MM.1S (cell line): Measurements from ENCODE around the gene NXPH2.

Experiments
- DNase-seq: peaks from one replicate; pipeline ENCODE4 v3.0.0-alpha.2; 2015
- H2AFZ ChIP-seq: fragments of 300-600 bp; sonication (generic); 2 replicates; pipeline ENCODE4 v1.6.0; 2016; ENCODE audit warnings: antibody characterized with exemption, low read length
- H3F3A ChIP-seq: fragments of 300-600 bp; sonication (generic); 2 replicates; pipeline ENCODE4 v1.6.1; 2016; ENCODE audit warnings: mild to moderate bottlenecking, antibody characterized with exemption, low read length, moderate library complexity, mixed read lengths; ENCODE audit not compliant: insufficient read depth
- H3K27ac ChIP-seq: fragments of 300-600 bp; sonication (generic); 2 replicates; pipeline ENCODE4 v1.5.1; 2016; ENCODE audit warnings: mild to moderate bottlenecking, low read length
- H3K27me3 ChIP-seq: fragments of 300-600 bp; sonication (generic); replicated peaks from 2 replicates; pipeline ENCODE4 v1.6.0; 2016; ENCODE audit warnings: low read length; ENCODE audit not compliant: insufficient read depth
- H3K36me3 ChIP-seq: fragments of 300-600 bp; sonication (generic); replicated peaks from 2 replicates; pipeline ENCODE4 v1.6.1; 2016; ENCODE audit warnings: mild to moderate bottlenecking, low read length, mixed read lengths; ENCODE audit not compliant: insufficient read depth
- H3K4me1 ChIP-seq: fragments of 300-600 bp; sonication (generic); 2 replicates; pipeline ENCODE4 v1.6.1; 2016; ENCODE audit warnings: low read length, mixed read lengths
- H3K4me2 ChIP-seq: fragments of 300-600 bp; sonication (generic); 2 replicates; pipeline ENCODE4 v1.6.0; 2016; ENCODE audit warnings: low read depth, low read length
- H3K4me3 ChIP-seq: fragments of 300-600 bp; sonication (generic); 2 replicates; pipeline ENCODE4 v1.5.1; 2016; ENCODE audit warnings: low read length, mixed read lengths
- H3K79me2 ChIP-seq: fragments of 300-600 bp; sonication (generic); 2 replicates; pipeline ENCODE4 v1.6.1; 2016; ENCODE audit warnings: mixed run types, low read length, mixed read lengths
- H3K9ac ChIP-seq: fragments of 300-600 bp; sonication (generic); 2 replicates; pipeline ENCODE4 v1.6.1; 2016; ENCODE audit warnings: low read length, mixed read lengths
- H3K9me2 ChIP-seq: fragments of 300-600 bp; sonication (generic); replicated peaks from 2 replicates; pipeline ENCODE4 v1.6.1; 2016; ENCODE audit warnings: mild to moderate bottlenecking, low read length, mixed read lengths; ENCODE audit not compliant: insufficient read depth
- H3K9me3 ChIP-seq: fragments of 300-600 bp; sonication (generic); replicated peaks from 2 replicates; pipeline ENCODE4 v1.6.1; 2016; ENCODE audit warnings: mild to moderate bottlenecking, low read length, mixed read lengths; ENCODE audit not compliant: insufficient read depth
- H4K20me1 ChIP-seq: fragments of 300-600 bp; sonication (generic); 2 replicates; pipeline ENCODE4 v1.6.1; 2016; ENCODE audit warnings: mild to moderate bottlenecking, low read length, moderate library complexity, mixed read lengths; ENCODE audit not compliant: insufficient read depth
- CTCF ChIP-seq: fragments of 300-600 bp; sonication (generic); IDR thresholded peaks from 2 replicates; pipeline ENCODE4 v1.5.1; 2016; ENCODE audit warnings: antibody characterized with exemption, low read length, mixed read lengths
- EZH2 ChIP-seq: fragments of 300-600 bp; sonication (generic); optimal IDR thresholded peaks from 2 replicates; pipeline ENCODE3; 2017; ENCODE audit warnings: low read depth, mild to moderate bottlenecking, antibody characterized with exemption, low read length, mixed read lengths
- EZH2phosphoT487 ChIP-seq: fragments of 300-600 bp; sonication (generic); IDR thresholded peaks from 2 replicates; pipeline ENCODE4 v1.6.1; 2018; ENCODE audit warnings: antibody characterized with exemption, low read length

NXPH2 gene

GRCh38 chr2:138757384-138757783 is 22.8 kb downstream of the NXPH2 start:
- Histone ChIP-seq H4K20me1 (no peaks in the 10 kb centered on the region), H3K4me3 (no peak overlapping the region), H3K36me3 (no peaks in the 10 kb centered on the region), H3K9ac (no peak overlapping the region), H3K79me2 (no peaks in the 10 kb centered on the region), H3F3A (no peaks in the 10 kb centered on the region), H3K27ac (no peak overlapping the region), H3K4me2 (no peak overlapping the region), H3K4me1 (no peaks in the 10 kb centered on the region), H3K9me2 (no peaks in the 10 kb centered on the region), H2AFZ (no peak overlapping the region), H3K27me3 (no peaks in the 10 kb centered on the region), H3K9me3 (no peaks in the 10 kb centered on the region)
- no peak for DNase-seq
- TF ChIP-seq CTCF (no peak), EZH2 (no peak), EZH2phosphoT487 (no peak)

DNA sequence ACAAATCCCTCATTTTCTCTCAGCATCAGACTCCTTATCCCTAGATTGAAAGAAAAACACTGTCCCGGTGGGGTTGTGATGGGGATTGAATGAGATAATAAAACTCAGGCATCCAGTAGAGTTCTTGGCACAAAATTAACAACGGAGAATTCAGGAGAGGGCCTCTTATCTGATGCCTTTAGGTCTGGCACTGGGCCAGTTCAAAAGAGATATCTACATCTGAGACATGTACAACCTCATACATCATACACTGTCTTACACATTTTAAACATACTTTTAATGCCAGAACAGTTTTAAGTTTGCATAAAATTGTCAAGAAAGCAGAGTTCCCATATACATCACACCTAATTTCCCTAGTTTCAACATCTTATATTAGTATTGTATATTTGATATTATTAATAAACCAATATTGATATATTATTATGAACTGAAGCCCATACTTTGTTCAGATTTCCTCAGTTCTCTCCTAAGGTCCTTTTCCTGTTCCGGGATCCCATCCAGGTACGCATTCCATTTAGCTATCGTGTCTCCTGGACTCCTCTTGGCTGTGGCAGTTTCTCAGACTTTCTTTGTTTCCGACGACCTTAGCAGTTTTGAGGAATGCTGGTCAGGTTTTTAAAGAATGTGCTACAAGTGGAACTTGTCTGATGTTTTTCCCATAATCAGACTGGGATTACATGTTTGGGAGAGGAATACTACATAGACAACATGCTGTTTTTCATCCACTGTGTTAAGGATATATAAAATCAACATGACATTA is 27.8 kb downstream of the NXPH2 start:
- no peak for TF ChIP-seq CTCF
- TF ChIP-seq EZH2 = no peak
- no peak for TF ChIP-seq EZH2phosphoT487
- no peak for DNase-seq
- Histone ChIP-seq H3K9me2 (no peaks in the 10 kb centered on the region), H3K27ac (no peak overlapping the region), H3K27me3 (no peaks in the 10 kb centered on the region), H2AFZ (no peak overlapping the region), H3K4me2 (no peak overlapping the region), H3K4me1 (no peaks in the 10 kb centered on the region), H3K9me3 (no peaks in the 10 kb centered on the region), H3K79me2 (no peaks in the 10 kb centered on the region), H3K4me3 (no peak overlapping the region), H3K9ac (no peak overlapping the region), H4K20me1 (no peaks in the 10 kb centered on the region), H3K36me3 (no peaks in the 10 kb centered on the region), H3F3A (no peaks in the 10 kb centered on the region)

- H3K79me2 ChIP-seq = no peaks in the 10 kb centered on the region
- DNase-seq = no peak
- no peaks in the 10 kb centered on the region for H3K27me3 ChIP-seq
- no peaks in the 10 kb centered on the region for H3K4me1 ChIP-seq
- no peak overlapping the region for H3K9ac ChIP-seq
- no peak overlapping the region for H3K4me3 ChIP-seq
- no peaks in the 10 kb centered on the region for H3K9me2 ChIP-seq
- H3K4me2 ChIP-seq = no peak overlapping the region
- H2AFZ ChIP-seq = no peak overlapping the region
- H3K9me3 ChIP-seq = no peaks in the 10 kb centered on the region
- no peaks in the 10 kb centered on the region for H3K36me3 ChIP-seq
- TF ChIP-seq EZH2phosphoT487 (no peak), CTCF (no peak), EZH2 (no peak)
- no peak overlapping the region for H3K27ac ChIP-seq
- H4K20me1 ChIP-seq = no peaks in the 10 kb centered on the region
- H3F3A ChIP-seq = no peaks in the 10 kb centered on the region
These were observed 35.5 kb downstream of the NXPH2 start for GRCh38 chr2:138744713-138745112.
